Measurements from ENCODE around the gene ZNF644. TPM values are rescaled to one million over a fixed set of nuclear protein-coding genes. Genes with fewer than 3 reads are reported as not detected.
"Not testable (repeated sequence)": the region's sequence is repeated elsewhere in the genome, so short reads cannot be mapped to it uniquely, and the experiment has no call there.

The ZNF644 gene
- total RNA-seq, 1 experiment from 2014 or later: 32.4 TPM

GRCh38 chr1:90928231-90928630 lies 93.6 kb downstream of the ZNF644 start:
- not testable (repeated sequence) for DNase-seq (ENCODE audit: low read depth)

DNA sequence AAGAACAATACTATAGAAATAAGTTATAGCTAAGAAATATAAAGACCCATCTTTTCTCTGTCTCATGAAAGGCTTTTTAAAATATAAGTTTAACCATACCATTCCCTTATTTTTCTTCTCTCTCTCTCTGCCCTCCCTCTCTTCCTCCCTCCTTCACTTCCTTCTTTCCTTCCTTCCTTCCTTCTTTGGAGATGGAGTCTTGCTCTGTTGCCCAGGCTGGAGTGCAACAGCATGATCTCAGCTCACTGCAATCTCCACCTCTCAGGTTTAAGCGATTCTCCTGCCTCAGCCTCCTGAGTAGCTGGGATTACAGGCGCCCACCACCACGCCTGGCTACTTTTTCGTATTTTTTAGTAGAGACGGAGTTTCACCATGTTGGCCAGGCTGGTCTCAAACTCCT lies 94.2 kb downstream of the ZNF644 start:
- not testable (repeated sequence) for DNase-seq (ENCODE audit: low read depth)

DNA sequence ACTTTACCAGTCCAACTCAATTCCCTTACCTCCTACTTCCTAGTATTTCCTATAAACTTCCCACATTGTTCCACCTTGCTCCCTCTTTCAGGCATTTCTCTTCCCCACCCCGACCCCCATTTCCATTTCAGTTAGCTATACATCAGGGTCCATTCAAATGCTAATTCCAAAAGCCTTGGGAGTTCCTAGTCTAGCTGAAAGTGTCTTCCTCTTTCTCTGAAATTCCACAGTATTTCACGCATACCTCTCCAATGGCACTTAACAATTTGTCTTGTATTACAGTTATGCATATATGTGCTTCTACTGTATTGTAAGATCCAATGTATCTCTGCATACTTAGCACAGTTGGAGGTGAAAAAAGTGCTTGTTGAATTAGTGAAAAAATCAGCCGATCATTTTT lies 94.9 kb downstream of the ZNF644 start:
- no peak for DNase-seq (ENCODE audit: low read depth)

DNA sequence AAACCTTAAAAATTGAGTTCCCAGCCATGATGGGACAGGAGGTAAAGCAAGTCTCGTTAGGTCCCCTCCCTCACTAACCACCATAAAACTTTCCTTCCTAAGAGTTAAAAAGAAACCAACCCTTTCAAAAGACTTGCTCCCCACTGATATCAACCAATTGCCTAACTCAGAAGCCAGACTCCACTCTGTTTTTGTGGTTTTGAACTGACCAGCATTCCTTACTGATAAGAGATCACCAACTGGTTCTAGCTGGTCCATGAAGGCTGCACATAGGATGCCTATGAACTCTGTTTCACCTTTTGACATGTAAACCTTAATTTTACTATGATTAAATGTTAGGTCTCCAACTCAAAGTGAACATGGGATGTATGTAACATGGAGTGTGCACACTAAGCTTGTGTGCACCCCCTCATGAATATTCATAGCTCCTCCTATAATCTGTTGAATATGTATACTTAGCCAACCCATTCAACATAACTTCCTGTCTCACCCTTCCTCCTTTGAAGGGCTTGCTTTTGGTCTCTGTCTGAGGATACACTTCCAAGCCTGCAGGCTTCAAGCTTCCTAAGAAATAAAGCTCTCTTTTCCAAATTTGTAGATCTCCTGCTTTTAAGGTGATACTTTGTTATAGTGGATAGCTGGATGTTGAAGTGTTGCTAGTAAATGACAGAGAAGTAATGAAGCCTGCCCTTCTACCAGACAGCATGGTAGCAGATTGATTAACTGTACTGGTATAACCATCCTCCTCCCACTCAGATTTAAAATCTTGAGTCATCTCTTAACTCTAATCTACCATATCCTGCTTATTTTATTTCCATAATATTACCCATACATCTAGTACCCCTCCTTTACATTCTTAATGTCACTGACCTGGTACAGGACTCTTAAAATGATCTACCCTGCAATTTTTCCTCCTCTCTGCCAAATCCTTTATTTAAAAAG lies 95.6 kb downstream of the ZNF644 start:
- peak; percentile 65 for DNase-seq (ENCODE audit: low read depth)

GRCh38 chr1:90924982-90925381 lies 96.9 kb downstream of the ZNF644 start:
- no peak for DNase-seq (ENCODE audit: low read depth)

- DNase-seq (ENCODE audit: low read depth): no peak
Observed at GRCh38 chr1:90922996-90923395, 98.8 kb downstream of the ZNF644 start.

GRCh38 chr1:90922202-90922601 lies 99.6 kb downstream of the ZNF644 start:
- DNase-seq (ENCODE audit: low read depth): no peak

- DNase-seq (ENCODE audit: low read depth): peak; percentile 6
Observed at GRCh38 chr1:90919900-90920299, 101.9 kb downstream of the ZNF644 start.

DNA sequence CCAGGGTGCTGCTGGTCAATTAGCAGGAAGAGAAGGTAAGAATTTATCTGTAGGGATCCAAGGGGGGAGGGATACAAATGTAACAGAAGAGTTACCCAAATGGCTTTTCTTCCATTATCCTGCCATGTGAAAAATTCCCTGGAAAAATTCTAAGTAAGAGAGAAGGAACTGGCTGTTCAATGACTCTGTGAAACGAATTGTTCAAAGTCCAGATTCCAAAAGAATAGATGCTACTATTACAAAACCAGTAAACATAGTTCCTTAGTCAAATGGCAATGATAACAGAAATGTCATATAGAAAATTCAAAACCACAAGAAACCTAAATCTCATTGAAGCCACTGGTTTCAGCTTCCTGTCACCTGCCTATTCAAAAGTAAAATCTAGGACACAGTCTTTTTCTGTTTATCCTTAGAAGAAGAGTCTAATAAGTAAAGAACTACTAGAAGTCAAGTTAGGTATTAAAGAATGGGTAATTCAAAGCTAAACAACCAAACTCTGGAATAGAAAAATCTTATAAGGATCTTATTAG lies 102.6 kb downstream of the ZNF644 start:
- DNase-seq (ENCODE audit: low read depth): no peak

DNA sequence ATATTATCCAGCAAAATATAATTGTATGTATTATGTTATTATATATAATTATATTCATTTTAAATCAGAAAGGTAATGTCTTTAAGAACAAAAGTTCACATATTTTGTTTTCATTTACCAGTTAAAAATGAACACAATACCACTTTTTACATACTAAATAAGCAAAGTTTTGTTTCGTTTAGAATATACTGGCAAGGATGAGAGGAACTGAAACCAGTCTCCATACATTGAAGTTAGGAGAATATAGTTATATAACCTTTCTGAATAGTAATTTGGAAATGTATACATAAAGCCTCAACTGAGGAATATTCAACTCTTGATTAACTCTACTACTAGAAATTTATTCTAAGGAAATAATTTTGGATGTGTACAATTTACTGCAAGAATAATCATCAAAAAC lies 110.5 kb downstream of the ZNF644 start:
- no peak for DNase-seq (ENCODE audit: low read depth)

DNA sequence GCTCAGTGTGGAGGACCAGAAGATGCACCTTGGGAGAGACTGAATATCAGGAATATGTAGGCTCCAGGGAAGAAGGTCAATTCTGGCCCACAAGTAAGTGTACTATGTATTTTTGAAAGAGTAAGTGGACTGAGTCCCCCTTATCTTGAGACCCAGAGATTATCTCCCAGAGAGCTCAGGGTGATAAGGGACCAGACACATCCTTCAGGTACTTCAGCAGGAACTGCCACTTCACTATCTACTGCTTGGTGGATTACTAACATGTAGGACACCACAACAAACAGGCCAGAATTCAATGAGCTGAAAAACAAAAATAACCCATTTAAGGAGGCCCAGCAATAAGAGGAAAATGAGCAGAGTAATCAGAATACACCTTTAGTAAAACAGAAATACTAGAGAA lies 119.2 kb downstream of the ZNF644 start:
- no peak for DNase-seq (ENCODE audit: low read depth)

DNA sequence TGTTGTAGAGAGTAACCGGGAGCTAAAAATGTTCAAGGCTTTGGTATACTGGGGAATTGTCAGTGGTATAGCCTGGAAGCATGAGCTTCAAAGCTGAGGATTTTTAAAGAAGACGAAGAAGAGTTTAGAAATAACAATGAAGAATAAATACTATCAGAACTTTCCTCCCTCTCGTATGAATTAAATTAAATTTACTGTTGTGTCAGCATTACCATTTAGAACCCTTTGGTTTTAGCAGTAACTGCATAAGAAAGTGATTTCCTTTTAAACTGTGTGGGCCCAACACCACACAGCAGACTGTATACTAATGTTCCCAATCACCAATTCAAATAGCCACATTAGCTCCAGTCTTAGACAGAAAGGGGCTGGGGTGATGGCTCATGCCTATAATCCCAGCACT lies 122.6 kb downstream of the ZNF644 start:
- DNase-seq (ENCODE audit: low read depth): no peak

DNA sequence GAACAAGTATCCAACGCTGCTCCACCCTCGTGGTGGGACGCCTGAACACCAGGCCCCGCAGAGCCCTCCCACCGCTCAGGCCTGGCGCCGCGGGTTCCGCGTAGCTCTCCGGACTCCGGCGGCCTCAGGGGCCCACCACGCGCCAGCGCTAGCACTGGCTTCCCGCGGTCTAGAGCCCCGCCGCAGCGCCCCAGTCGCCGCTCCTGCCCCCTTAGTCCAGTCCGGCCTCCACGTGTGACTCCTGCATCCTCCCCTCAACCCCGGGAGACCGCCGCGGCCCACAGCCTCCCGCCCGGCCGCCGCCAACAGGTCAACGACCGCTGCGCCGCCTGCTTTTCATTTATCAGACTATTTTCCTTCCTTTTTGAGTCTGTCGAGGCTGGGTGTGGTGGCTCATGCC lies 128.2 kb downstream of the ZNF644 start:
- DNase-seq (ENCODE audit: low read depth): not testable (repeated sequence)

- not testable (repeated sequence) for DNase-seq (ENCODE audit: low read depth)
Observed at GRCh38 chr1:90892884-90893283, 129.0 kb downstream of the ZNF644 start.

DNA sequence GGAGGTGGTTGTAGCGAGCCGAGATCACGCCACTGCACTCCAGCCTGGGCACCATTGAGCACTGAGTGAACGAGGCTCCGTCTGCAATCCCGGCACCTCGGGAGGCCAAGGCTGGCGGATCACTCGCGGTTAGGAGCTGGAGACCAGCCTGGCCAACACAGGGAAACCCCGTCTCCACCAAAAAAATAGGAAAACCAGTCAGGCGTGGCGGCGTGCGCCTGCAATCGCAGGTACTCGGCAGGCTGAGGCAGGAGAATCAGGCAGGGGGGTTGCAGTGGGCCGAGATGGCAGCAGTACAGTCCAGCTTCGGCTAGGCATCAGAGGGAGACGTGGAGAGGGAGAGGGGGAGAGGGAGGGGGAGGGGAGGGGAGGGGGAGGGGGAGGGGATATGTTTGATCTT lies 129.6 kb downstream of the ZNF644 start:
- not testable (repeated sequence) for DNase-seq (ENCODE audit: low read depth)

- not testable (repeated sequence) for DNase-seq (ENCODE audit: low read depth)
Observed at GRCh38 chr1:90891756-90892155, 130.1 kb downstream of the ZNF644 start.

DNA sequence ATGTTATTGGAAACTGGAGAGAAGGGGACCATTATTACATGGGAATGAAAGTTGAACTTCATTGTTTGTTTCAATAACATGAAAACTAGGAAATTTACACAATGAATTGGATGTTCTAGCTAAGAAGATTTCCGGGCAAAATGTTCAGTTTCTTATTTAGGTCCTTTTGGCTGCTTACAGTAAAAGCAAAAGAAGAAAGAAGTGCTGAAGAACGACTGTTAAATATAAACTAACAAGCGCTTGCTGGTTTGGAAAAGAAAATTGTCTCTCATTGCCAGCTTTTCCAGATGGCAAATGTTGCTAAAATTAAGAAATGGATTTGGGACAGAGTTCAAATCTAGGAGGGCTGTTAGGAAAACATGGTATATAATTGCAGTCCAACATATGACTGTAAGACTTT lies 139.6 kb downstream of the ZNF644 start:
- no peak for DNase-seq (ENCODE audit: low read depth)

DNA sequence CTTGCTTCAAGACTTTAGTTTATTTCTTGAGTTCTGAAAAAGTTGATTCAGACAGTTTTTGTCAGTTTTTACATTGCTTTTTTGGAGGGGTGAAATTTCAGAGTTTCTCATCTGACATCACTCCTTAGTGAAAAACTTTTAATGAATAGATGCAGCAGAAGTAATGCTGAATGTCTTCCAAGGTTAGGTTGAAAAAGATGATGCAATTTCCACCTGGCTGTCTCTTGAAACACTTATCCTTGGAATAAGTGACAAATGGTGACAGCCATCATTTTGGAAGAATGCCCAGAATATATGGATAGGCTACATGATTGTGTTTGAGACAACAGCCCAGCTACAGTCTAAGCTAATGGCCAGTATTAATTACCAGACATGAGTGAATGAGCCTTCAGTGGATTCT lies 140.8 kb downstream of the ZNF644 start:
- DNase-seq (ENCODE audit: low read depth): no peak

DNA sequence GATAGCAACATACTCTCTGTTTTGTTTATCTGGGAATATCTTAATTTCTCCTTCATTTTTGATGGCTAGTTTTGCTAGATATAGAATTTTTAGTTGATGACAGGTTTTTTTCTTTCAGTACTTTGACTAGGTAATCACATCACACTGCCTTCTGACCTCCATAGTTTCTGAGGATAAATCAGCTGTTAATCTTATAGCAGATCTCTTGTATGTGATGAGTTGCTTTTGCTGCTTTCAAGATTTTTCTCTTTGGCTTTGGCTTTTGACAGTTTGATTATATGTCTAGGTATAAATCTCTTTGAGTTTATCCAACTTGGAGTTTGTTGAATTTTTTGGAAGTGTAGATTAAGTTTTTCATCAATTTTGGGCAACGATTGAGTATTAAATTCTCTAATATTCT lies 142.6 kb downstream of the ZNF644 start:
- peak; percentile 3 for DNase-seq (ENCODE audit: low read depth)

DNA sequence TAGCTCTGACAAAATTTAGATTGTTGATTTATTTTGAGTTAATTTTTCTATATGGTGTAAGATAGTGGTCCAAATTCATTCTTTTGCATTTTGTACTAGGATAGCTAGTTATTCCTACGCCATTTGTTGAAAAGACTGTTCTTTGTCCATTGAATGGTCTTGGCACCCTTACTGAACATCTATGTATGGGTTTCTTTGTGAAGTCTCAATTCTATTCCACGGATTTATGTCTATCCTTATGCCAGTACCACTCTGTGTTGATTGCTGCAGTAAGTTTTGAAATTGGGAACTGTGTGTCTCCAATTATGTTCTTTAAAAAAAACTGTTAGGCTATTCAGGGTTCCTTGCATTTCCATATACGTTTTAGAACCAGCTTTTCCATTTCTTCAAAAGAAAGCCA lies 145.7 kb downstream of the ZNF644 start:
- DNase-seq (ENCODE audit: low read depth): no peak

Data from HT1080 (cell line).